ENCODE measurements around the gene JMJD6.

DNA sequence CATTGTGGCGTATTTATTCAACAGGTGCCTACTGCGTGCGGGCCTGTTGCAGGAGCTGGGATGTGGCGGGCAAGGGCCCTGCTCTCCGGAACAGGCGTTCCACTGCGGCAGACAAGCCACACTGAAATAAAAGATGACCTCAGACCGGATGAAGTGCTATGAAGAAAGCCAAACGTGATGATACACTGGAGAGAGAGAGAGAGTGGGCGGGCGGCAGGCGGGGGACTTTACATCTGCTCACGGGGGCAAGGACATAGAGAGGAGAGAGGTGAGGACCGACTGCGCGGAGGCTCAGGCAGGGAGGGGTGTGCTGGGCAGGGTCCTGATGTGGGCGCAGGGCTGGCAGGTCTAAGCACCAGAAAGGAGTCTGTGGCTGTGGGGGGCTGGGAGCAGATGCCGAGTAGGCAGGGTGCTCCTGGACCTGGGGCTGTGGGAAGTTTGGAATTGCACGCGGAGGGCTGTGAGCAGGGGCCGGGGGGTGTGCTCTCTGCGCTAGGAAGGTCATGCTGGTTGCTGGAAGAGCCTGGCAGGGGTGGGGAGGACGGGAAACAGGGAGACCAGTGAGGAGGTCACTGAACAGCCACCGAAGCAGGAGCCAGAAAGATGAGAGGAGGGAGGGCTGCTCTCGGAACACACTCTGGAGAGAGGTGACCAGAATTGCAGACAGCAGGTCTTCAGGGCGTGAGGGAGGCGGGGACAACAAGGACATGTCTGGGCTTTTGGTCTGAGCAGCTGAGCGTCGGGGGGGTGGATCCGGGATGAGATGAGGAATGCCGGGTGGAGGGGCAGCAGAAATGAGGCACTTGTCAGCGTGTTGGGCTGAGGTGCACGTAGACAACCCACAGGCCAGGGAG, 25.6 kb downstream of the JMJD6 start:
- no peak for TF ChIP-seq GATA2 (IDR thresholded peaks at IDR 0.05; ENCODE audit: low read depth, low read length)
- TF ChIP-seq GATA3 (IDR thresholded peaks at IDR 0.05; ENCODE audit: low read depth, low read length), result no peak

Data from SH-SY5Y (cell line).